Measurements from ENCODE around the gene TMEM131. TPM values are rescaled to one million over a fixed set of nuclear protein-coding genes. Genes with fewer than 3 reads are reported as not detected.

TMEM131 gene
- total RNA-seq, 1 experiment from 2014 or later: 29.2 TPM

GRCh38 chr2:97752342-97753334, 243.1 kb downstream of the TMEM131 start:
- no peaks in the 10 kb centered on the region for H3K36me3 Mint-ChIP-seq (ENCODE audit: insufficient read depth, unreplicated experiment)
- no peaks in the 10 kb centered on the region for H3K9me3 Mint-ChIP-seq (ENCODE audit: low read depth, unreplicated experiment)
- intact Hi-C loops (cut with micrococcal nuclease; ENCODE audit: unreplicated experiment): no loop called here
- no peaks in the 10 kb centered on the region for H3K27me3 Mint-ChIP-seq (ENCODE audit: unreplicated experiment)
- CTCF ChIA-PET: no interaction called here
- H3K4me3 Mint-ChIP-seq (ENCODE audit: low read depth, unreplicated experiment): no peak overlapping the region
- BruUV-seq (replicated peaks): no TSS peak
- H3K4me1 Mint-ChIP-seq (ENCODE audit: low read depth, unreplicated experiment): no peaks in the 10 kb centered on the region
- no peak for TF ChIP-seq CTCF (IDR thresholded peaks at IDR 0.05; ENCODE audit: unreplicated experiment)
- DNase-seq: no peak
- H3K27ac Mint-ChIP-seq (ENCODE audit: unreplicated experiment): no peak overlapping the region

GRCh38 chr2:97751752-97752151, 244.0 kb downstream of the TMEM131 start:
- Mint-ChIP-seq H3K36me3 (ENCODE audit: insufficient read depth, unreplicated experiment) (no peaks in the 10 kb centered on the region), H3K4me3 (ENCODE audit: low read depth, unreplicated experiment) (no peak overlapping the region), H3K9me3 (ENCODE audit: low read depth, unreplicated experiment) (no peaks in the 10 kb centered on the region), H3K27ac (ENCODE audit: unreplicated experiment) (no peak overlapping the region), H3K27me3 (ENCODE audit: unreplicated experiment) (no peaks in the 10 kb centered on the region), H3K4me1 (ENCODE audit: low read depth, unreplicated experiment) (no peaks in the 10 kb centered on the region)
- intact Hi-C loops (cut with micrococcal nuclease; ENCODE audit: unreplicated experiment): no loop called here
- CTCF ChIA-PET: no interaction called here
- no peak for TF ChIP-seq CTCF (IDR thresholded peaks at IDR 0.05; ENCODE audit: unreplicated experiment)
- no TSS peak for BruUV-seq (replicated peaks)
- no peak for DNase-seq

- no peaks in the 10 kb centered on the region for H3K9me3 Mint-ChIP-seq (ENCODE audit: low read depth, unreplicated experiment)
- H3K4me3 Mint-ChIP-seq (ENCODE audit: low read depth, unreplicated experiment): no peak overlapping the region
- intact Hi-C loops (cut with micrococcal nuclease; ENCODE audit: unreplicated experiment): no loop called here
- CTCF ChIA-PET: no interaction called here
- DNase-seq: no peak
- TF ChIP-seq CTCF (IDR thresholded peaks at IDR 0.05; ENCODE audit: unreplicated experiment): no peak
- H3K27ac Mint-ChIP-seq (ENCODE audit: unreplicated experiment): no peak overlapping the region
- BruUV-seq (replicated peaks): no TSS peak
- no peaks in the 10 kb centered on the region for H3K27me3 Mint-ChIP-seq (ENCODE audit: unreplicated experiment)
- H3K4me1 Mint-ChIP-seq (ENCODE audit: low read depth, unreplicated experiment): no peaks in the 10 kb centered on the region
- H3K36me3 Mint-ChIP-seq (ENCODE audit: insufficient read depth, unreplicated experiment): no peaks in the 10 kb centered on the region
Measured at GRCh38 chr2:97750017-97750416, 245.7 kb downstream of the TMEM131 start.

GRCh38 chr2:97749581-97749980, 246.2 kb downstream of the TMEM131 start:
- CTCF ChIA-PET: interaction anchor here (0.7 kb wide), 1 partner anchor 57 kb away, joined by 3 read pairs; no protein-coding TSS in a partner anchor
- H3K4me3 Mint-ChIP-seq (ENCODE audit: low read depth, unreplicated experiment): no peak overlapping the region
- no peaks in the 10 kb centered on the region for H3K27me3 Mint-ChIP-seq (ENCODE audit: unreplicated experiment)
- no peaks in the 10 kb centered on the region for H3K4me1 Mint-ChIP-seq (ENCODE audit: low read depth, unreplicated experiment)
- intact Hi-C loops (cut with micrococcal nuclease; ENCODE audit: unreplicated experiment): no loop called here
- no peak for DNase-seq
- no peaks in the 10 kb centered on the region for H3K36me3 Mint-ChIP-seq (ENCODE audit: insufficient read depth, unreplicated experiment)
- H3K9me3 Mint-ChIP-seq (ENCODE audit: low read depth, unreplicated experiment): no peaks in the 10 kb centered on the region
- no peak overlapping the region for H3K27ac Mint-ChIP-seq (ENCODE audit: unreplicated experiment)
- TF ChIP-seq CTCF (IDR thresholded peaks at IDR 0.05; ENCODE audit: unreplicated experiment): no peak
- BruUV-seq (replicated peaks): no TSS peak
